ENCODE results near the gene PRPF6.

The PRPF6 gene

DNA sequence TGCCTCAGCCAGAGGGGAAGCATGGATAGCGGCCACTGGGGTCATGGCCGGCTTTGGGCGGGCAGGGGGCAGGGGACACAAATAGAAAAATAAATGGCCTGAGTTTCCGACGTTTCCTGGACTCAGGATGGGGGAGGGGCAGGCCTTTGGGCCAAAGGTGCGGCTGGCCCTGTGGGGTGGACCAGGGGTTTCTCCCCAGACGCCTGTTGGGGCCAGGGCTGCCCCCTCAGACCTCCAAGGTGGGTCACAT is 75.6 kb downstream of the PRPF6 start:
- Histone ChIP-seq H3K79me1 (ENCODE audit: low read length) (no peaks in the 10 kb centered on the region), H3K4me2 (ENCODE audit: low read length) (no peak overlapping the region), H2BK120ac (ENCODE audit: low read depth, low read length) (no peak overlapping the region), H2AK5ac (ENCODE audit: low read length) (no peak overlapping the region), H3K9ac (ENCODE audit: low read length) (no peak overlapping the region), H2BK15ac (replicated peaks; ENCODE audit: low read depth) (no peak overlapping the region), H3K79me2 (ENCODE audit: control insufficient read depth, insufficient read depth, low read length) (no peaks in the 10 kb centered on the region), H3K4me3 (ENCODE audit: low read length) (no peak overlapping the region), H2BK5ac (ENCODE audit: low read length) (no peak overlapping the region), H3K27me3 (ENCODE audit: insufficient read depth, low read length, poor library complexity) (no peaks in the 10 kb centered on the region), H3K23ac (ENCODE audit: low read length) (no peak overlapping the region), H3K36me3 (ENCODE audit: control insufficient read depth, insufficient read depth, low read length) (no peaks in the 10 kb centered on the region), H4K8ac (ENCODE audit: low read depth, low read length) (no peak overlapping the region), H3K27ac (ENCODE audit: low read depth, low read length) (no peak overlapping the region), H3K18ac (ENCODE audit: low read length) (no peak overlapping the region), H4K5ac (ENCODE audit: low read length) (no peak overlapping the region), H3K56ac (ENCODE audit: low read length) (peak overlapping the region; percentile 73), H3K4ac (ENCODE audit: low read depth, low read length) (no peak overlapping the region), H3K4me1 (ENCODE audit: control insufficient read depth, low read depth, low read length) (peaks cover 11% of the 10 kb centered on the region)
- DNase-seq, result no peak
- WGBS (ENCODE audit: extremely low coverage, insufficient coverage, low lambda C conversion rate), result no CpG with 5 or more reads among the region's 7 CpGs

DNA sequence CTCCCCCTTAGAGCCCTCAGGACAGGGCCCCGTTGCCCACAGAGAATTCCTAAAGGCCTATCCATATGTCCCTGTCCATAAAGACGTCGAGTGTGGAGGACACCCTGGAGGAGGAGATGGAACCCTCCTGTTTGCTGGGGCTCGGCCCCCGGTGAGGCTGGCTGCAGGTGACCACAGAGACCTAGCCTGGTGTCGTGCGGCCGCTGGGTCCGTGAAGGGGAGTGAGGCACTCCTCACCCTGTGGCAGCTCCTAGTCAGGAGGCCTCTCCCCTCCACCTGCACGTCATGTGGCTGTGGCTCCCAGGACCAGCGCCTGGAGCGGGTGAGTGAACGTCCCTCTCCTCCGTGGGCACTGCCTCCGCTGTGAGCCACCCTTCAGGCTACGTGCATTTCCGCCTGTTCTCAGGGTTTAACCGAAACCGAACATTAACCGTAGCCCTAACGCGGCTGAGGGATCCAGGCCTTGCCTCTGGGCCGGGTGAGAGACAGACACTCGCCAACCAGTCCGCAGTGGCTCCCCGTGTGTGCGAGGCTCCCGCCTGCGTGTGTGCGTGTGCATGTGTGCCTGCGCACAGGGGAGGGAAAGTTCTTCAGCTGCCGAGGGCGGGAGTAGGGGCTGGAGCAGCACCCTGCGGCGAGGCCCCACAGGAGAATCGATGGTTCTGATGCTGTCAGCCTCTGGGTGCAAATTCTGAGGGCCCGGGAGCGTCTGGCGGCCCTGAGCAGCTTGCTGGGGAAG is 76.1 kb downstream of the PRPF6 start:
- no peak overlapping the region for H3K4me3 ChIP-seq (ENCODE audit: low read length)
- no CpG with 5 or more reads among the region's 39 CpGs for whole genome bisulfite sequencing (ENCODE audit: extremely low coverage, insufficient coverage, low lambda C conversion rate)
- H3K4me1 ChIP-seq (ENCODE audit: control insufficient read depth, low read depth, low read length), result peaks cover 11% of the 10 kb centered on the region

GRCh38 chr20:64057628-64058498 is 76.9 kb downstream of the PRPF6 start:
- no peak overlapping the region for H3K27ac ChIP-seq (ENCODE audit: low read depth, low read length)
- no peak overlapping the region for H4K8ac ChIP-seq (ENCODE audit: low read depth, low read length)
- no CpG with 5 or more reads among the region's 33 CpGs for WGBS (ENCODE audit: extremely low coverage, insufficient coverage, low lambda C conversion rate)
- H3K36me3 ChIP-seq (ENCODE audit: control insufficient read depth, insufficient read depth, low read length), result no peaks in the 10 kb centered on the region
- no peak overlapping the region for H3K56ac ChIP-seq (ENCODE audit: low read length)
- H3K79me2 ChIP-seq (ENCODE audit: control insufficient read depth, insufficient read depth, low read length), result no peaks in the 10 kb centered on the region
- no peaks in the 10 kb centered on the region for H3K79me1 ChIP-seq (ENCODE audit: low read length)
- no peak overlapping the region for H4K5ac ChIP-seq (ENCODE audit: low read length)
- no peak overlapping the region for H2BK15ac ChIP-seq (replicated peaks; ENCODE audit: low read depth)
- no peak overlapping the region for H3K9ac ChIP-seq (ENCODE audit: low read length)
- no peak overlapping the region for H3K23ac ChIP-seq (ENCODE audit: low read length)
- no peaks in the 10 kb centered on the region for H3K27me3 ChIP-seq (ENCODE audit: insufficient read depth, low read length, poor library complexity)
- DNase-seq, result peak; percentile 84
- H3K4me2 ChIP-seq (ENCODE audit: low read length), result no peak overlapping the region
- H2BK5ac ChIP-seq (ENCODE audit: low read length), result no peak overlapping the region
- H3K4me1 ChIP-seq (ENCODE audit: control insufficient read depth, low read depth, low read length), result peaks cover 11% of the 10 kb centered on the region
- H3K18ac ChIP-seq (ENCODE audit: low read length), result no peak overlapping the region
- no peak overlapping the region for H2AK5ac ChIP-seq (ENCODE audit: low read length)
- H2BK120ac ChIP-seq (ENCODE audit: low read depth, low read length), result no peak overlapping the region
- no peak overlapping the region for H3K4ac ChIP-seq (ENCODE audit: low read depth, low read length)
- no peak overlapping the region for H3K4me3 ChIP-seq (ENCODE audit: low read length)

More for the DNA sequence above, 76.1 kb downstream of the PRPF6 start:
- no peaks in the 10 kb centered on the region for H3K79me1 ChIP-seq (ENCODE audit: low read length)
- H4K8ac ChIP-seq (ENCODE audit: low read depth, low read length), result no peak overlapping the region
- no peak overlapping the region for H2BK5ac ChIP-seq (ENCODE audit: low read length)
- H3K56ac ChIP-seq (ENCODE audit: low read length), result peak overlapping the region; percentile 73
- no peak overlapping the region for H4K5ac ChIP-seq (ENCODE audit: low read length)
- no peak overlapping the region for H3K27ac ChIP-seq (ENCODE audit: low read depth, low read length)
- no peaks in the 10 kb centered on the region for H3K27me3 ChIP-seq (ENCODE audit: insufficient read depth, low read length, poor library complexity)
- H3K4ac ChIP-seq (ENCODE audit: low read depth, low read length), result no peak overlapping the region
- no peak overlapping the region for H2AK5ac ChIP-seq (ENCODE audit: low read length)
- H2BK15ac ChIP-seq (replicated peaks; ENCODE audit: low read depth), result no peak overlapping the region
- H3K36me3 ChIP-seq (ENCODE audit: control insufficient read depth, insufficient read depth, low read length), result no peaks in the 10 kb centered on the region
- H3K23ac ChIP-seq (ENCODE audit: low read length), result no peak overlapping the region
- H3K9ac ChIP-seq (ENCODE audit: low read length), result peak overlapping the region; percentile 20
- no peak for DNase-seq
- no peaks in the 10 kb centered on the region for H3K79me2 ChIP-seq (ENCODE audit: control insufficient read depth, insufficient read depth, low read length)
- no peak overlapping the region for H3K4me2 ChIP-seq (ENCODE audit: low read length)
- H3K18ac ChIP-seq (ENCODE audit: low read length), result no peak overlapping the region
- H2BK120ac ChIP-seq (ENCODE audit: low read depth, low read length), result no peak overlapping the region

- Histone ChIP-seq H3K4me1 (ENCODE audit: control insufficient read depth, low read depth, low read length) (peaks cover 8% of the 10 kb centered on the region), H3K56ac (ENCODE audit: low read length) (no peak overlapping the region), H3K18ac (ENCODE audit: low read length) (no peak overlapping the region), H3K9ac (ENCODE audit: low read length) (no peak overlapping the region), H2AK5ac (ENCODE audit: low read length) (no peak overlapping the region), H3K79me2 (ENCODE audit: control insufficient read depth, insufficient read depth, low read length) (no peaks in the 10 kb centered on the region), H2BK120ac (ENCODE audit: low read depth, low read length) (no peak overlapping the region), H3K79me1 (ENCODE audit: low read length) (no peaks in the 10 kb centered on the region), H3K4me2 (ENCODE audit: low read length) (no peak overlapping the region), H4K8ac (ENCODE audit: low read depth, low read length) (no peak overlapping the region), H3K27ac (ENCODE audit: low read depth, low read length) (no peak overlapping the region), H3K27me3 (ENCODE audit: insufficient read depth, low read length, poor library complexity) (no peaks in the 10 kb centered on the region), H3K36me3 (ENCODE audit: control insufficient read depth, insufficient read depth, low read length) (no peaks in the 10 kb centered on the region), H2BK5ac (ENCODE audit: low read length) (no peak overlapping the region), H3K4me3 (ENCODE audit: low read length) (no peak overlapping the region), H3K4ac (ENCODE audit: low read depth, low read length) (no peak overlapping the region), H3K23ac (ENCODE audit: low read length) (no peak overlapping the region), H2BK15ac (replicated peaks; ENCODE audit: low read depth) (no peak overlapping the region), H4K5ac (ENCODE audit: low read length) (no peak overlapping the region)
- no CpG with 5 or more reads among the region's 12 CpGs for WGBS (ENCODE audit: extremely low coverage, insufficient coverage, low lambda C conversion rate)
- DNase-seq, result no peak
Observed at GRCh38 chr20:64058536-64058935, 77.6 kb downstream of the PRPF6 start.

GRCh38 chr20:64062276-64062595 is 81.3 kb downstream of the PRPF6 start:
- no peak overlapping the region for H3K4me3 ChIP-seq (ENCODE audit: low read length)

More at GRCh38 chr20:64062276-64062595, 81.3 kb downstream of the PRPF6 start:
- no CpG with 5 or more reads among the region's 5 CpGs for WGBS (ENCODE audit: extremely low coverage, insufficient coverage, low lambda C conversion rate)
- H4K8ac ChIP-seq (ENCODE audit: low read depth, low read length), result peak overlapping the region; percentile 90
- peak overlapping the region; percentile 5 for H2AK5ac ChIP-seq (ENCODE audit: low read length)
- no peaks in the 10 kb centered on the region for H3K79me2 ChIP-seq (ENCODE audit: control insufficient read depth, insufficient read depth, low read length)
- peak overlapping the region; percentile 96 for H3K56ac ChIP-seq (ENCODE audit: low read length)
- H3K79me1 ChIP-seq (ENCODE audit: low read length), result peaks cover 2% of the 10 kb centered on the region
- no peak overlapping the region for H4K5ac ChIP-seq (ENCODE audit: low read length)
- H3K36me3 ChIP-seq (ENCODE audit: control insufficient read depth, insufficient read depth, low read length), result no peaks in the 10 kb centered on the region
- H2BK15ac ChIP-seq (replicated peaks; ENCODE audit: low read depth), result no peak overlapping the region
- peak overlapping the region; percentile 92 for H3K9ac ChIP-seq (ENCODE audit: low read length)
- H3K4ac ChIP-seq (ENCODE audit: low read depth, low read length), result no peak overlapping the region
- no peak overlapping the region for H2BK120ac ChIP-seq (ENCODE audit: low read depth, low read length)
- peaks cover 3% of the 10 kb centered on the region for H3K4me1 ChIP-seq (ENCODE audit: control insufficient read depth, low read depth, low read length)
- H3K18ac ChIP-seq (ENCODE audit: low read length), result no peak overlapping the region
- H3K27ac ChIP-seq (ENCODE audit: low read depth, low read length), result no peak overlapping the region
- no peak overlapping the region for H3K4me2 ChIP-seq (ENCODE audit: low read length)
- DNase-seq, result no peak
- H3K23ac ChIP-seq (ENCODE audit: low read length), result no peak overlapping the region
- H3K27me3 ChIP-seq (ENCODE audit: insufficient read depth, low read length, poor library complexity), result no peaks in the 10 kb centered on the region
- no peak overlapping the region for H2BK5ac ChIP-seq (ENCODE audit: low read length)

Measured in mesendoderm (in vitro differentiated cells).